Measurements from ENCODE around the gene RPL13A.
"Not testable (repeated sequence)": the region's sequence is repeated elsewhere in the genome, so short reads cannot be mapped to it uniquely, and the experiment has no call there.

The RPL13A gene

GRCh38 chr19:49487277-49488045 is at the start of gene RPL13A:
Gene RPL13A, plus strand, starts transcription at chr19:49487608. Its CDS starts 22 bp downstream, at chr19:49487630.
- peak; percentile 99 for DNase-seq (ENCODE audit: low spot score)

- DNase-seq (ENCODE audit: low spot score) = peak; percentile 58
Observed at GRCh38 chr19:49438261-49438660, 49.1 kb upstream of the RPL13A start.

GRCh38 chr19:49439836-49440235 is 47.6 kb upstream of the RPL13A start:
- no peak for DNase-seq (ENCODE audit: low spot score)

- DNase-seq (ENCODE audit: low spot score) = no peak
Observed at GRCh38 chr19:49440439-49441209, 46.8 kb upstream of the RPL13A start.

GRCh38 chr19:49441210-49441959 is 46.0 kb upstream of the RPL13A start, which contains the start of gene SLC17A7:
Gene SLC17A7, minus strand, starts transcription at chr19:49441527. Its CDS starts 148 bp downstream, at chr19:49441379.
- no peak for DNase-seq (ENCODE audit: low spot score)

- DNase-seq (ENCODE audit: low spot score) = no peak
Observed at GRCh38 chr19:49441960-49442350, 45.5 kb upstream of the RPL13A start.

- DNase-seq (ENCODE audit: low spot score) = peak; percentile 52
Observed at GRCh38 chr19:49442354-49442753, 45.1 kb upstream of the RPL13A start.

- DNase-seq (ENCODE audit: low spot score) = no peak
Observed at GRCh38 chr19:49442771-49443365, 44.5 kb upstream of the RPL13A start.

- peak; percentile 98 for DNase-seq (ENCODE audit: low spot score)
Observed at GRCh38 chr19:49443366-49444099, 43.9 kb upstream of the RPL13A start.

GRCh38 chr19:49444100-49444700 is 43.2 kb upstream of the RPL13A start:
- DNase-seq (ENCODE audit: low spot score) = not testable (repeated sequence)

GRCh38 chr19:49445997-49446396 is 41.4 kb upstream of the RPL13A start:
- DNase-seq (ENCODE audit: low spot score) = no peak

GRCh38 chr19:49447485-49448431 is 39.6 kb upstream of the RPL13A start:
- DNase-seq (ENCODE audit: low spot score) = no peak

- no peak for DNase-seq (ENCODE audit: low spot score)
Observed at GRCh38 chr19:49448432-49448786, 39.0 kb upstream of the RPL13A start.

GRCh38 chr19:49450405-49450804 is 37.0 kb upstream of the RPL13A start:
- DNase-seq (ENCODE audit: low spot score) = no peak

GRCh38 chr19:49451430-49452181 is 35.8 kb upstream of the RPL13A start, which contains the start of gene PIH1D1:
Gene PIH1D1, minus strand, starts transcription at chr19:49451814. Its CDS starts 240 bp downstream, at chr19:49451574.
- DNase-seq (ENCODE audit: low spot score) = peak; percentile 99

GRCh38 chr19:49453013-49453756 is 34.2 kb upstream of the RPL13A start, which contains the start of gene ALDH16A1:
Gene ALDH16A1, plus strand, starts transcription at chr19:49453225. Its CDS starts 107 bp downstream, at chr19:49453332.
- DNase-seq (ENCODE audit: low spot score) = peak; percentile 99

- DNase-seq (ENCODE audit: low spot score) = no peak
Observed at GRCh38 chr19:49453757-49454240, 33.6 kb upstream of the RPL13A start.

- no peak for DNase-seq (ENCODE audit: low spot score)
Observed at GRCh38 chr19:49455773-49456172, 31.6 kb upstream of the RPL13A start.

All from Ammon's horn (tissue), 1 donor.